ENCODE results near the gene TCIRG1. TPM values are rescaled to one million over a fixed set of nuclear protein-coding genes. Genes with fewer than 3 reads are reported as not detected.

Gene TCIRG1
- total and polyA plus RNA-seq, 4 donors = 32.2 to 96.1 (median 44.5) TPM

GRCh38 chr11:68042219-68043028 is 3.6 kb downstream of the TCIRG1 start:
- H3K4me3 ChIP-seq (ENCODE audit: low read depth in 1 of 3, low read length in 3 of 3) = no peak overlapping the region
- 93% methylated on average over 27 of the region's 27 CpGs for WGBS
- no peak overlapping the region for H3K9ac ChIP-seq (ENCODE audit: low read depth in 1 of 2, low read length in 2 of 2)
- peaks cover 15 to 31% (median 21%) of the 10 kb centered on the region in 4 donors for H3K4me1 ChIP-seq (ENCODE audit: control insufficient read depth in 4 of 4, insufficient read depth in 4 of 4, low read length in 3 of 4)
- H3K27ac ChIP-seq (ENCODE audit: low read depth in 1 of 2, low read length in 2 of 2) = no peak overlapping the region
- H3K27me3 ChIP-seq (ENCODE audit: control insufficient read depth in 4 of 4, insufficient read depth in 4 of 4, low read length in 3 of 4) = no peaks in the 10 kb centered on the region
- DNase-seq (ENCODE audit: low spot score) = no peak
- TF ChIP-seq EGR1 (IDR thresholded peaks at IDR 0.05; ENCODE audit: low read depth in 2 of 2) = no peak
- TF ChIP-seq CTCF (IDR thresholded peaks at IDR 0.05; ENCODE audit: low read depth, low read length, missing input control) = no peak
- H3K9me3 ChIP-seq (ENCODE audit: control insufficient read depth in 4 of 4, low read length in 3 of 4) = no peaks in the 10 kb centered on the region
- peaks cover 0 to 22% (median 7%) of the 10 kb centered on the region in 4 donors for H3K36me3 ChIP-seq (ENCODE audit: control insufficient read depth in 4 of 4, insufficient read depth in 3 of 4, low read depth in 1 of 4, low read length in 3 of 4)

GRCh38 chr11:68043029-68043348 is 4.2 kb downstream of the TCIRG1 start:
- 87% methylated on average over 8 of the region's 8 CpGs for whole genome bisulfite sequencing
- Histone ChIP-seq H3K4me3 (ENCODE audit: low read depth in 1 of 3, low read length in 3 of 3) (no peak overlapping the region), H3K4me1 (ENCODE audit: control insufficient read depth in 4 of 4, insufficient read depth in 4 of 4, low read length in 3 of 4) (peaks cover 10 to 26% (median 15%) of the 10 kb centered on the region in 4 donors), H3K36me3 (ENCODE audit: control insufficient read depth in 4 of 4, insufficient read depth in 3 of 4, low read depth in 1 of 4, low read length in 3 of 4) (peaks cover 0 to 27% (median 7%) of the 10 kb centered on the region in 4 donors), H3K27ac (ENCODE audit: low read depth in 1 of 2, low read length in 2 of 2) (no peak overlapping the region), H3K9ac (ENCODE audit: low read depth in 1 of 2, low read length in 2 of 2) (no peak overlapping the region), H3K9me3 (ENCODE audit: control insufficient read depth in 4 of 4, low read length in 3 of 4) (no peaks in the 10 kb centered on the region), H3K27me3 (ENCODE audit: control insufficient read depth in 4 of 4, insufficient read depth in 4 of 4, low read length in 3 of 4) (no peaks in the 10 kb centered on the region)
- no peak for DNase-seq (ENCODE audit: low spot score)
- no peak for TF ChIP-seq YY1 (IDR thresholded peaks at IDR 0.05)
- TF ChIP-seq GABPA (IDR thresholded peaks at IDR 0.05 in 1 of 2, conservative IDR thresholded peaks at IDR 0.05 in 1 of 2) = no peak
- TF ChIP-seq ATF3 (IDR thresholded peaks at IDR 0.05) = no peak
- no peak for TF ChIP-seq RAD21 (IDR thresholded peaks at IDR 0.05)
- no peak for TF ChIP-seq FOXA1 (IDR thresholded peaks at IDR 0.05)
- no peak for TF ChIP-seq TAF1 (conservative IDR thresholded peaks at IDR 0.05)
- TF ChIP-seq HNF4A (conservative IDR thresholded peaks at IDR 0.05) = no peak
- TF ChIP-seq REST (IDR thresholded peaks at IDR 0.05) = no peak
- no peak for TF ChIP-seq CTCF (IDR thresholded peaks at IDR 0.05; ENCODE audit: low read depth, low read length, missing input control)
- TF ChIP-seq SP1 (IDR thresholded peaks at IDR 0.05) = no peak
- TF ChIP-seq RXRA (IDR thresholded peaks at IDR 0.05) = no peak
- no peak for TF ChIP-seq MAX (IDR thresholded peaks at IDR 0.05)
- no peak for TF ChIP-seq FOXA2 (IDR thresholded peaks at IDR 0.05)
